Measurements from ENCODE around the gene RUNX3.

Gene RUNX3

GRCh38 chr1:24878045-24878444 lies 52.0 kb downstream of the RUNX3 start:
- no peak for DNase-seq

GRCh38 chr1:24875991-24876506 lies 54.0 kb downstream of the RUNX3 start:
- no peak for DNase-seq

GRCh38 chr1:24875257-24875656 lies 54.8 kb downstream of the RUNX3 start:
- DNase-seq: no peak

GRCh38 chr1:24874611-24875234 lies 55.4 kb downstream of the RUNX3 start:
- DNase-seq: no peak

- no peak for DNase-seq
These were observed 56.0 kb downstream of the RUNX3 start for GRCh38 chr1:24874056-24874455.

- no peak for DNase-seq
These were observed 56.9 kb downstream of the RUNX3 start for GRCh38 chr1:24873148-24873547.

GRCh38 chr1:24872061-24872850 lies 57.8 kb downstream of the RUNX3 start:
- DNase-seq: no peak

GRCh38 chr1:24871306-24871901 lies 58.7 kb downstream of the RUNX3 start:
- no peak for DNase-seq

GRCh38 chr1:24870551-24871195 lies 59.4 kb downstream of the RUNX3 start:
- no peak for DNase-seq

- no peak for DNase-seq
These were observed 61.8 kb downstream of the RUNX3 start for GRCh38 chr1:24868016-24868875.

- DNase-seq: no peak
These were observed 62.8 kb downstream of the RUNX3 start for GRCh38 chr1:24867084-24867870.

- DNase-seq: no peak
These were observed 63.6 kb downstream of the RUNX3 start for GRCh38 chr1:24866211-24867083.

- no peak for DNase-seq
These were observed 64.5 kb downstream of the RUNX3 start for GRCh38 chr1:24865587-24865986.

GRCh38 chr1:24865168-24865567 lies 64.9 kb downstream of the RUNX3 start:
- no peak for DNase-seq

GRCh38 chr1:24864370-24864777 lies 65.7 kb downstream of the RUNX3 start:
- DNase-seq: no peak

GRCh38 chr1:24862775-24863483 lies 67.1 kb downstream of the RUNX3 start:
- DNase-seq: no peak

- DNase-seq: peak in 2 of 3 experiments; percentile 35
These were observed 68.0 kb downstream of the RUNX3 start for GRCh38 chr1:24861821-24862727.

- no peak for DNase-seq
These were observed 69.2 kb downstream of the RUNX3 start for GRCh38 chr1:24860841-24861240.

Measured in NCI-H1417 (cell line).